ENCODE data around the gene MYO1A.

DNA sequence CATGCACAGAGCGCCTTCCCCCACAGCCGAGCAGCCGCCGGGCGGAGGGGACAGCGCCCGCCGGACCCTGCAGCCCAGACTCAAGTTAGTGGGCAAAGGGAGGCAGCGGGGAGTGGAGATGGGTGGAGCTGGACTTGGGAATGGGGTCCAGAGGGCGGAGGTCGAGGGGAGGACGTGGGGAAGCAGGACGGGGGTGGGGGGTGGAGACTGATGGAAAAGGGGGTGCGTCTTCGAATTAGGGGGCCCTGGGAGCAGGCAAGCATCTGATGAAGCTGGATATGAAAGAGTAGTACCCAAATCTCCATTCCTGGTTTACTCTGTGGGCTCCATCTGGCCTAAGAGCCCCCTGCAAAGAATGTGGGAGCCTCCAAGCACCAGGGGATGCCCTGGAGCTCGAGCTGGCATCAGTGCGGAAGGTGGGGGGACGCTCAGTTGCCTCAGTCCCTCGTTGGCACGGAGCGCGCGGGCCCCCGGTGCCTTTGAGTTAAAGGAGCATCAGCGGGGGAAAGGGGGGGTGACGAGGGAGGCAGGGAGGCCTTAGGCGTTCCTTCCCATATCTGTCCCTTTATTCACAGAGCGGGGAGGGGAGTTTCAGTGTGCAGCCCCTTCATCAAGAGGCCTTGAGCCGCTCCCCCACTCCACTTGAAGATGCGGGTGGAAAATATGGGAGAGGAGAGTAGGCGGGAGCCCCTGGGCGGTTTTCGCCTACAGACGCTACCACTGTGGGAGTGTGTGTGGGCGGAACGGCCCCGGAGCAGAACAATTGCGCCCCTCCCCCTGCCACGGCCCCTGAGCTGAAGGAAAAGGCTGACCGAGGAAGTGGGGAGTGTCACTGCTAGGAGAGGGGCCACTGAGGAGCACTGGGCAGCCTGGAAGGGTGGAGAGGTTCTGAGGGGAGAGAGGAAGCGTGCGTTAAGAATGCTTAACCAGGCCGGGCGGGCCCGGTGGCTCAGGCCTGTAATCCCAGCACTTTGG is 39.6 kb upstream of the MYO1A start:
- TF ChIP-seq, protein P1, sequence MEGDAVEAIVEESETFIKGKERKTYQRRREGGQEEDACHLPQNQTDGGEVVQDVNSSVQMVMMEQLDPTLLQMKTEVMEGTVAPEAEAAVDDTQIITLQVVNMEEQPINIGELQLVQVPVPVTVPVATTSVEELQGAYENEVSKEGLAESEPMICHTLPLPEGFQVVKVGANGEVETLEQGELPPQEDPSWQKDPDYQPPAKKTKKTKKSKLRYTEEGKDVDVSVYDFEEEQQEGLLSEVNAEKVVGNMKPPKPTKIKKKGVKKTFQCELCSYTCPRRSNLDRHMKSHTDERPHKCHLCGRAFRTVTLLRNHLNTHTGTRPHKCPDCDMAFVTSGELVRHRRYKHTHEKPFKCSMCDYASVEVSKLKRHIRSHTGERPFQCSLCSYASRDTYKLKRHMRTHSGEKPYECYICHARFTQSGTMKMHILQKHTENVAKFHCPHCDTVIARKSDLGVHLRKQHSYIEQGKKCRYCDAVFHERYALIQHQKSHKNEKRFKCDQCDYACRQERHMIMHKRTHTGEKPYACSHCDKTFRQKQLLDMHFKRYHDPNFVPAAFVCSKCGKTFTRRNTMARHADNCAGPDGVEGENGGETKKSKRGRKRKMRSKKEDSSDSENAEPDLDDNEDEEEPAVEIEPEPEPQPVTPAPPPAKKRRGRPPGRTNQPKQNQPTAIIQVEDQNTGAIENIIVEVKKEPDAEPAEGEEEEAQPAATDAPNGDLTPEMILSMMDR (IDR thresholded peaks at IDR 0.05) = no peak
- TF ChIP-seq POLR2AphosphoS5 (IDR thresholded peaks at IDR 0.05) = peak; percentile 34 to 66 (median 57)

Data from stomach (tissue), 4 donors.